Superior temporal gyrus (tissue), 1 donor: Measurements from ENCODE around the gene MAP3K9.
A peak's percentile ranks its signal among the peaks of the same experiment; 100 is the strongest.

Experiments used
- DNase-seq: peaks from one replicate; pipeline ENCODE4 v3.0.0-alpha.2; 2016; ENCODE audit errors: extremely low spot score

MAP3K9 gene

DNA sequence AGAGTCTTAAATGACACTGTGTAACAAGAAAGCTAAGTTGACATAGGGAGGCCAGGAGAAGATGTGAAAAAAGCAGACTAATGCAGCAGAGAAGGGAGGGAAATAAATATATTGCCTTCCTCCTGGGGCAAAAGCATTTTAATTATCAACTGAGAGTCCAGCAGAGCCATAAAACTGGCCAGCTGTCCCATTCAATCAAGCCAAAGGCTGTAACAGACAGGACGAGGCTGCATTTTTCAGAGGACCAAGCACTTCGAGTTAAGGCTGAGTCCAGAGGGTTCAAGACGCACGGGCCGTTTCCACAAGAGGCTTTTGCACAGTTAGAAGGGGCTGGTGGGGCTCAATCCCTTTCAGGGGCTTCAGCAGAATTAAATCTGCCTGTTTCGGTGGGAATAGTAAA lies 20.4 kb downstream of the MAP3K9 start:
- no peak for DNase-seq

DNA sequence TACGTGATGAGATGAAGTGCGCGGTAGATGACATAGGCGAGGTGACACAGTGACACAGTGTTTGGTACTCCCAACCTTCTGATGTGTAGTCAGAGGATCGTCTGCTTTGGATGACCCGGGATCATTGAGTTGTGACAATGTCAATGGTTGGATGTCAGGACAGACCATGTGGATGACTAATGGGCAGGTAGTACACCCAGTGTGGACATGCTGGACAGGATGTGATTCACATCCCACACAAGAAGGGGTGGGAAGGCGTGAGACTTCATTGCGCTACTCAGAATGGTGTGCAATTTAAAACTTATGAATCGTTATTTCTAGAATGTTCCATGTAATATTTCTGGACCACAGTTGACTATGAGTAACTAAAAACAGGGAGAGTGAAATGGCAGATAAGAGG lies 23.8 kb downstream of the MAP3K9 start:
- DNase-seq: no peak

DNA sequence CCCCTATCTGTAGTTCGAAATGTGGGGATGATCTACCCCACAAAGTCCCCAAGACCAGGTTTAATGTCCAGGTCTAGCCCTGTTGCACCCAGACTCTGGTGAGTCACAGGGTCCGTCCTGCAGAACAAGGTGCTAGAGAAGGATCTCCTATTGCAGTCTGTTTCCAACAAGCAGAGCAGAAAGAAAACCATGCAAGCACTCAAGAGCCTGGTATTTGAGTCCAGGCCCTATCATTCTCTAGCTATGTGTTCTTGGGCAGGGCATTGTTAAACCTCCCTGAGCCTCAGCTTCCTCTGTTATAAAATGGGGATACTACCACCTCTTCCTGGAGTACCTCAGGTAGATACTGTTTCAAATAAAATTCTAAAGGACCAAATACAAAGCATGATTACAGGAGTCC lies 24.4 kb downstream of the MAP3K9 start:
- no peak for DNase-seq

DNA sequence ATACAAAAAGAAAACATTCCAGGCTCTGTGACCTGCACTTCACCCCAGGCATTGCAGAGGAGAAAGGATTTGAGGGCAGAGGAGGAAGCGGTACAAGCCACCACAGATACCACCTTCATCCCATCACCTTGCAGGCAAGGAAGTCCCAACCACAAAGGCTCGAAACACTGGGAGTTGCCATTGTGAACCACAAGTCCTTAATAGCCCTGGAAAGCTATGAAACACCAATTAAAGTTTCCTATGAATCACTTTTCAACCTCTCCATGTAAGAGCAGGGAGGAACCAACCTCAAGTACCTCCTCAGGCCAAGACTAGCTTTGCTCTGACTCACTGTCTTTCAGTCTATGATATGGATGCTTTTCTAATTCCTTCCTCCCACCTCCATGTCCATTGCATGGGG lies 27.0 kb downstream of the MAP3K9 start:
- DNase-seq: no peak

DNA sequence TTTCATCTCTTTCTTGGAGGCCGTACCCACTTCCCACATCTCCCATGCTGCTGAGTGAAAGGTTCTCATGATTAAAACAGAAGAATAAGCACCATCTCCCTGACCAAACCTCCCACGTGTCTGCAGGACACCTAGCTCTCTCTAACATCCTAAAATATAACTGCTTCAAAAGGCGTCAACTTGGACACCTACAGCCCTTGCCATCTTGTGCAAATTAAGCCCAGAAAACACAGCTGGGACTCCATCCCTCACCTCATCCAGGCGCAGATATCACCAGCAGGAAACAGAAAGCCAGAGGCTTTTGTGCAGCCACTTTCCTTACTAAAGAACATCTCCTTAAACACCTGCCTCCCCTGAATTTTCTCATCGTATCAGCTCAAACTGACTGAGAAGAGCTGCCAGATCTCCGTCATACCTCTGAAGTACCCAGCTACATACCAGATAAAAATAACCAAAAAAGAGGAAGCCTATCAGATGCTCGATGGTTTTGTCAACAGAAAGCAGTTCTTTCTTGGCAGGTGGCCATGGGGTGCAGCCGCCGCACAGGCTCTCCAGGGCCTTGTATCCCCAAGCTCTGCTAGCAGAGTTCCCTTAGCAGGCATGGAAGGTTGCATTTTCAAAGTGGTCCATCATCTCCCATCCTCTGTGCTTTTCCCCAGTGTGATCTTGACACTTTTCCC lies 28.8 kb downstream of the MAP3K9 start:
- peak; percentile 60 for DNase-seq

DNA sequence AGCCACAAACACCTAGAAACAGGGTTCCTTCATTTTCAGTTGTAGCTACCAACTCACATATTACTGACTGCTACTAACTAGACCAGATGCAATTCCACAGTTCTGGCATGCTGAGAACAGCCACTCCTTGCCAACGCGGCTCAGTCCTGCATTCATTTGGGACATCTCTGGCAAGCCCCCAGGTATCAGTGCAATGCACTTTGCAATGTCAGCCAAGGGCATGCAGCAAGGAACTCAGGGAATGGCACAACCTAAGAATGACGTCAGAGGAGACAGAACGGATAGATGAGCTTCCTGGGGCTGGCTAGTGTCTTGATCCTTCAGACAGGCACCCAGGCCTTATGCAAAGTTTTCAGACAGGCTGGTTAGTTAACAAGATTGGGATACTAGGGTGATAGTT lies 29.6 kb downstream of the MAP3K9 start:
- DNase-seq: no peak

DNA sequence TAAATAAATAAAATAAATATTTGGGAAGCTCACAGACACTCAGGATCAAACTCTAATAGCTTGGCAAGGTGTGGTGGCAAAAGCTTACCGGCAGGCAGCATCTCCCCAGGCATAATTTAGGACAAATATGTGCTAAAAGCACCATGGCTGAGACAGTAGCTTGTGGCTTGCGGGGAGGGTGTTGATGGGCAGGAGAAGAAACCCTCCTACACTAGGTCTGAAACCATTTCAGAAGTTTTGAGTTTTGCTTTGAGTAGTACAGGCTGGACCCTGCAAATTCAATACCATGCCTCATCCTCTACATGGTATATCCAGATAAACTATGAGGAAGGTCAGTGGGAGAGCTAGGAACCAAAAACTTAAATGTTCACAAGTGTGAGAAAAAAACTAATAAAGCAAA lies 33.1 kb downstream of the MAP3K9 start:
- DNase-seq: no peak

DNA sequence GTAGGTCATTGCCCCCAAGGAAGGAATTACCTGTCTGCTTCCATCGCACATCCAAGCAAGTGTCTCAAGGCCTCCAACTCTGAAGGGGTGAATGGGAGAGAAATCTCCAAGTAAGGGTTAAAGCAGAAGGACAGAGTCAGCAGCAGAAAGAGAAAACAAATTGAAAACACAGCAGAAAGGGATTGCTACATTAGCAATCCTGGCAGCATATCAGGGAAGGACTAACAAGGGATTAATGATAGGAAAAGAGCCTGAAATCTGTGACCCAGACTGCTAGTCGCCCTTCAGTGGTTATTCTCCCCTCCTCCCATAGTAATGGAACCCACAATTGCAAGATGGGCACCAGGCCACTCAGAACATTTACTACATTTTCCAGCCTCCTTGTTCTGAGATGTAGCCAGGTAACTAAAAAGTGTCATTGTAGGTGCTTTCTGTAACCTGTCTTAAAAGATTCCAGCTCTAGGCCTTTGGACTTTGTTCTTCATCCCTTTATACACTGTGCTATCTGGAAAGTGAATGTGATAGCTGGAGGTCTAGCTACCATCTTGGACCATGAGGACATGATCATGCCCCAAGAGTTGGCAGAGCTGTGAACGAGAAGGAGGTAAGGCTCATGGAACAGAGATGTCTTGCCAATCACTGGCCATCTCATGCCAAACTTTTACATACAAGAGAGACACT lies 36.0 kb downstream of the MAP3K9 start:
- no peak for DNase-seq

DNA sequence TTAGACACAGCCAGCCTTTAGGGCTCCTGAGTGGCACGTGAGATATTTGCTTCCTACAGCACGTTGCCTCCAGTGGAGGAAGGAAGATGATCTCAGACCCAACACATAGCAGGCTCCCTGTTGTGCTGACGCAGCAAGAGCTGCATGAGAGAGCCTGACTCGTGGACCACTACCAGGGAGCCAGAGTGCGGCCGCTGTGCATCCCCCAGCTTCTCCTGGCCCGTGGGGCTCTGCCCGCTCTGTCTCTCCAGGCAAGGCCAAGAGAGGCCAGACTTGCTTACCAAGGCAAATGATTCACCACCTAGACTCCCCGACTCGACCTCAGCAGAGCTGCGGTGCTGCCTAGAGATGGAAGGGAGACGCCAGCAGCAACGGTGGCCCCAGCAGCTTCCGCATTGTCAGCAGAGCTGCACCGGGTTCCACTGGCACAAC lies 37.5 kb downstream of the MAP3K9 start:
- no peak for DNase-seq

DNA sequence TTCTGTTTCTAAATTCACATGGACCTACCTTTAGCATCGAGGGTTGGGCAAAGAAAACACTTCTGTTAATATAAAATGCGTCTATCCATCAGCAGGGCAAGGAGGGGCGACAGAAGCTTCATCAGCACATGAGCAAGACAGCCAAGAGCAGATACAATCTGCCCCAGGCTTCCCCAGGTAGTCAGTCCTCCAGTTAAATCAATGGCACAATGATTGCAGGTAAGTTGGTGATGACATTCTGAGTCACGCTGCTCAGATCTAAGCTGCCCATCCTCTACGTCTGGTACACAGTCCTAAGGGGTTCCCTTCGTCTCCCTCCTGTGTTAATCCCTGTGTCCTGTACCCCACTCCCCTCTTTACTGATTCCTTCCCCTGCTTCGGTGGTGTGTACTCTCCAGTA lies 38.8 kb downstream of the MAP3K9 start:
- DNase-seq: no peak

DNA sequence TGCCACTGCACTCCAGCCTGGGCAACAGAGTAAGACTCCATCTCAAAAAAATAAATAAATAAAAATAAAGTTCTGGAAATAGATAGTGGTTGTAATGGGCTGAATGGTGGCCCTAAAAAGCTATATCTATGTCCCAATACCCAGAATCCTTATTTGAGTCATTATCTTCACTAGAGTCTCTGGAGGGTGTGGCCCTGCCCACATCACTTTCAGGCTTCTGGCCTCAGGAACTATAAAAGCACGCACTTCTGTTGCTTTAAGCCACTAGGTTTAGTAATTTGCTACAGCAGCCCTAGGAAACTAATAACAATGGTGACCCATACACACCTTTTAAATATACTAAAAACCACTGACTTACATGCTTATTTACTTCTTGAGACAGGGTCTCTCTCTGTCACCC lies 49.9 kb downstream of the MAP3K9 start:
- no peak for DNase-seq

DNA sequence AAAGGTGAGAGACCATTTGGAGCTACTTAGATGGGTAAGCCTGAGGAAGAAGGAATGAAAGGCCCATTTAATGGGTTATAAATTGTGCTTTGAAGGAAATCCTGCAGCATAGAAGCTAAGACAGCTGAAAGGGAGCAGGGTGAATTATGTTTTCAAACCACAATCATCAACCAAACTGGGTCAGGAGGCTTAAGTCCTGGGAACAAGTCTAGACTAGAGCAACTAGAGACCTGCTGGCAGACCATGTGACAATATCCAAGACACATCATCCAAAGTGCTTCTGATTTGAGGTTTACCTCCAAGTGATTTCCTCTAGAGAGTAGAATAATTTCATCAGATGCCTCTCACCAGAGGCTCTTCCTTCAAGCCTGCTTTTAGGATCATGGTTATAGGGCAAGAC lies 53.7 kb downstream of the MAP3K9 start:
- DNase-seq: no peak

DNA sequence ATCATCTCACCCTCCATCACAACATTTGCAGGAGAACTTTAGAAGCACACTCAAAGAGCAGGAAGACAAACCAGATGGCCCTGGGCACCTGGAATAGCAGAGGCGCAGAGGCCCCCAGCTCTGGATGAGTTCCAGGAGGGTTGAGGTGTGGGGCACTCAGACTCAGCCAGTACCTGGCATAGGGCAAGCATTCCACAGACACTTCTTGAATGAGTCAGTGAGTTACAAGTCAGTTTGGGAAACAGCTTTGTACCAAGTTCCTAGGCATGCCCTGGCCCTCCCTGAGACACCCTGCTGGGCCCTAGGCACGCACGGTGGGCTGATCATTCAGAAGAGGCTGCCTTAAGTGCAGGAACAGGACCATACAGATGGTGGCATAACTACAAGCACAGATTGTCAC lies 54.3 kb downstream of the MAP3K9 start:
- no peak for DNase-seq

DNA sequence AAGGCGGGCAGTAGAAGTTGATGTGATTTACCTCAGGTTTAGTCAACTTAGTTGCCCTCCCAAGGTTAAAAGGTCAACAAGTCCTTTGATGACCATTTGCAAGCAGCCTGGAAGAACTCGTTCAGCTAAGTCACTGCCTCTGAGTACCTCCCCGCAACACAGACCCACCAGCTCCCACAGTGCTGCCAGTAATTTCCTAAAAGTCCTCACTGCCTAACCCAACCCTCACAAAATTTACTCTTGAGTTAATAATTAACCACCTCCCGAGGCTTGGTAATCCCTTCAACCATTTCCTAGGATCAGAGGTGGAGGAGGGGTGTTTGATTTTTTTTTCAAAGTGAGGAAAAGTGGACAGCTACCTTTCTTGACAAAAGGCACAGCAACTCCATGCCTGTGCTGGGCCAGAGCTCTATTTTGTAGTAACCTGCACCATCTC lies 55.8 kb downstream of the MAP3K9 start:
- DNase-seq: no peak

DNA sequence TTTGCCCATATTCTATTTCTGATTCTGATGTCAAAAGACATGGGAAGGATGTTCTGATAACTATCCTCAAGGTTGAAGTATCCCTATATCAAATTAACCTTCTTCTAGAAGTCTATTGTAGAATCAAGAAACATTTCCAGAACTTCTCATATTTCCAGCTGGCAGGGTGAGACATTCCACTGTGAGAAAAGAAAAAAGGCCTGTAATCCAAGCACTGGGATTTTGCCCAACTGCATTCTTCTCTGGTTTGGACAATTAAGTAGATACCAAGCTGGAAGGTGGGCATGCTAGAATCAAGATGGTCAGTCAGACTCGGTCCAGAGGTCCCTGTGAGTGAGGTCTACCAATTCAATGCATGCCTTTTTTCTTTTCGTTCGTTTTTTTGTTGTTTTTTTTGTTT lies 60.9 kb downstream of the MAP3K9 start:
- no peak for DNase-seq

DNA sequence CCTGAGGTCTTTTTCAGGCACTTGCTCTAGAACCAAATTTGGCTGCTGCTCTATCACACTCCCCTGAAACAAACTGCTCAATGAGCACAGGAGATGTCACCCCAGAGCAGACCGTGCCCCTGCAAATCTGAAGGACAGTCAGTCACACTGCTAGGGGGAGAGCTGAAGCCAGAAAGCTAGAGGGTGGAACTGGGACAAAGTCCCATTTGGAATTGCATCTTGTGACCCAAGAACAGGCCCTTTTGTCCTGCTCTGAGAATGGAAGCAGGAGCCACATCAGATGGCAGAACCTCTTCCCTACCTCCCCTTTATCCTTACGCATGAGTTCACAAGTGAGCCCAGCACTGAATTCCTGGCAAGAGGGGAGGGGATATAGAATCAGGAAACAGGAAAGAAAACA lies 64.7 kb downstream of the MAP3K9 start:
- no peak for DNase-seq

DNA sequence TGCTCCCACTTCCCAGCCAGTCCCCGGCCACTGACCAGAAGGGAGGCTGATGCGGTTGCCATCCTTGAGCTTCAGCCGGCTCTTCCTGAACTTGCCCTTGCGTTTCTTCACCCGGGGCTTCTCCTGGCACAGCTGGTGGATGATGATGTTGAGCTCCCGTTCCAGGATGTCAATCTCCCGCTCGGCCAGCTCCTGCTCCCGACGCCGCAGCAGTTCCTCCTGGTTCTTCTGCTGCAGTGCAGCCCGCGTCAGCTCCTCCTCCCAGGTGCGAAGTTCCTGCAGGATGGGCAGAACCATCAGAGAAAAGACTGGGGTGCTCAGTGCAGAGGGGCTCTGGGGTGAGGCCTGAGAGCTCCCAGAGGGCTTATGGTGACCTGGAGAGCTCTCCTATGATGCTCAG lies 67.0 kb downstream of the MAP3K9 start:
- no peak for DNase-seq

DNA sequence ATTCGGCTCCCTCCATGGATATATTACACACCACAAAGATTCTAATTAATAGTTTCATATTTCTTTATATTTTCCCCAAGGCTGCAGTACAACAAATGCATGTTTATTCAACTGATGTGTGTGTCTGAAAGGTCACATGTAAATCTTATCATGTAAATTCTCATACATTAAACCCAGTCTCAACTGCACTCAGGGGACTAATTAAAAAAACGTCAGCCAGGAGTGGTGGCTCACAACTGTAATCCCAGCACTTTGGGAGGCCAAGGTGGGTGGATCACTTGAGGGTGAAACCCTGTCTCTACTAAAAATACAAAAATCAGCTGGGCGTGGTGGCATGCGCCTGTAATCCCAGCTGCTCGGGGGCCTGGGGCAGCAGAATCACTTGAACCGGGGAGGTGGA lies 67.8 kb downstream of the MAP3K9 start:
- no peak for DNase-seq

DNA sequence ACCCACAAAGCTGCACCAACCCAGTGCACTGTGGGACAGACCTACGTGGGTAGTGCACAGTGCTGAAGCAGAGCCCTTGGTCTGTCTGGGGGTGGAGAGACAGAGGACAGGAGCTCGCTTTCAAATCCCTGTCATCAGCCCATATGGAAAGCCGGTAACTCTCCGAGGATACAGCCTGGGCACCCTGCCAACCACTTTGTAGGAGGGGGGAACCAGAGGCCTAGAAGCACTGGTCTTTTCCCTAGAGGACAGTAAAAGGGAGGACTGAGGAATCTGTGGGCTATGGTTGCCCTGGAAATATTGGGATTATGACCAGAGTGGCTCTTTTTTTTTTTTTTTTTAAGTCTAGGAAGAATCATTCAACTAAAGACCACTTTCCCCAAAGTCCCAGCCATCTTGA lies 74.3 kb downstream of the MAP3K9 start:
- no peak for DNase-seq

DNA sequence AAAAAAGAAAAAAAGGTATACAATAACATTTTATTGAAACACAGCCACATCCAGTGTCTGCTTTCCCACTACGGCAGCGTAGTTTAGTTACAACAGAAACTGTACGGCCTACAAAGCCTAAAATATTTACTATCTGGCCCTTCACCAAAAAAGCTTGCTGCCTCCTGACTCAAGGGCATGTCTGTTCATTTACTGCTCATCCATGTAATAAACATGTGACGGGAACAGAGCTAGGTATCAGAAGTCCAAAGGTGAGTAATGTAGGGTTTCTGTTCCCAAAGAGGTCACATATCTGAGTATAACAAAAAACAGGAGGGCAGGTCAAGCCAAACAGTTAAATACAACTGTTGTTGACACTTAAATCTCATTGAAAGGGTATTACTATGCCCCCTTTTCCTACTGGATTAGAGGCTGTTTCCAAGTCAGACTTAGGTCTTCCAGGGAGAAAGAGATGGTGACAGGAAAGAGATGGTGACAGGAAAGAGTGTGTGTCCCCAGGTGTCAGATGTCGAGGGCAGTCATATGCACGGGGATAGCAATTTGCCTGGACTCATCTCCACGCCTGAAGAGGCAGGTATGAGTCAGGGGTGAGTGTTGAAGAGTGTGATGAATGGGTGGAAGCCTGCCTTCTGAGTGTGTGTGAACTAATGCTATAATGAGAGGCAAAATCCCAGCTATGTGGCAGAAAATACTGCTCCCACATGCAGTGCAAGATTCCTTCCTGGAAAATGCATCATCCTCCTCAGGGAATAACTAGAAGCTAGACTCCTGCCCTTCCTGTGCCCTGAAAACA lies 77.7 kb downstream of the MAP3K9 start:
- DNase-seq: no peak

DNA sequence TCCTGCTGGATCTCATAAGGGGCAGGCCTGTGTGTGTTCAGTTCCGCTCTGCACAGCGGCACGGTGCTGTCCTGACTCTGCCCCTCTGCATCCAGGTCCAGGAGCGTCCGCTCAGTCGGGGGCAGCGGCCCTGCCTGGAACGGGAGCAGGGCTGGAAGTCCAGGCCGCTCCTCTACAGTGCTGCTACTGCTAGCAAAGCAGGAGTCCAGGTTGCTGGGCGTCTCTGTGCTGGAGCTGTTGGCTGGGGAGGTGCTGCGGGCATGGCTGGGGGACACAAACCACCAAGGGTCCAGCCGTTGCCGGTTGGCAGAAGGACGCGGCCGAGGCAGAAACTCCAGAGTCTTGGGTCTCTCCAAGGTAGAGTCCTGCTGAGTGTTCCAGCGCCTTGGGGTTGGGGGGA lies 78.9 kb downstream of the MAP3K9 start:
- no peak for DNase-seq

DNA sequence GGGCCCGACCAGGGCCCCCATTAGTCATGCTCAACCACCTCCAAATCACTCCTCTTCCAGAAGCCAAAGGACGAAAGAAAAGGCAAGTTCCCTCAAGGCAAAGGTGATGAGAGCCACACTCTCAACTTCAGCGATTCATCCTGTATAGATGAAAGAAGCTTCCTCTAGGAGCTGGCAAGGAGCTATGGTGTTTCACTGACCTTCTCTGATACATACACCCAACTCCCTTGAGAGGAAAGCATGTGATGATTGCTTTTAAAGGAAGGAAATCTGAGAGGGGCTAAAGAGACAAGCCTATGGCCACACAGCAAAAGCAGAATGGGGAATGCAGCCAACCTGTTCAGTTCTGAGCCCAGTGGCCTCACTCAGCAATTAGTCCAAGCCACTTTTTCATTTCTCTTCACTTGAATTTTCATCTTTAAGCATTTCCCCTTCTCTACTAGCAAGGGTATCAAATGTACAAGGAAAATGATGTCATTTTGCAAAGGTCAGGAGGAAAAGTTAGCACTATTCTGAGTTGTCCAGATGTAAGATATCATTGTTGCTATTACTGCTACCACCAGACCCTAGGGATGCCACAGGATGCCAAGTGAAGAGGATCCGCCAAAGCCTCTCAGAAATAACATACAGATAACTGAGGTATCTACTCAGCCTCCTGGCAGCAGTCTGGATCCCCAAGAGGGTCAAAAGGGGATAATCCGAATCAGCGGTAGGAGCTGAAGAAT lies 82.5 kb downstream of the MAP3K9 start:
- no peak for DNase-seq
